Mammary epithelial cell (primary cell): Measurements from ENCODE around the gene TMEM174.

ENCODE experiments used
- CTCF ChIP-seq, 2 donors: IDR thresholded peaks in 1 of 2; conservative IDR thresholded peaks in 1 of 2; 2 replicates each; pipeline ENCODE4 v1.5.1; 2011 to 2012; ENCODE audit warnings: inconsistent platforms in 2 of 2, low read length in 2 of 2, mild to moderate bottlenecking in 2 of 2, control low read depth in 1 of 2, low read depth in 1 of 2; ENCODE audit not compliant: insufficient read depth in 1 of 2; ENCODE audit errors: extremely low read depth in 1 of 2
- EZH2 ChIP-seq: IDR thresholded peaks from 2 replicates; pipeline ENCODE4 v1.6.1; 2012; ENCODE audit warnings: low read length, inconsistent platforms, borderline replicate concordance

GRCh38 chr5:73214996-73215395 is 42.0 kb downstream of the TMEM174 start:
- no peak for TF ChIP-seq CTCF (conservative IDR thresholded peaks at IDR 0.05 in 1 of 2, IDR thresholded peaks at IDR 0.05 in 1 of 2; ENCODE audit: extremely low read depth in 1 of 2, insufficient read depth in 1 of 2, low read depth in 1 of 2, low read length in 2 of 2)
- no peak for TF ChIP-seq EZH2
